Stimulated activated naive CD8-positive, alpha-beta T cell treated with anti-CD3 and anti-CD28 coated beads, Interleukin-15, amount 100 ng/mL, for 72 hours (primary cell): ENCODE measurements around the gene SLC34A1.

Experiments
- ATAC-seq: fragments of 150-1000 bp; cut with Tn5 transposase; 2 replicates; pipeline ENCODE4 v1.10.0; 2021; ENCODE audit warnings: mild to moderate bottlenecking, moderate library complexity
- DNase-seq, 2 donors: peaks; one replicate each; pipeline ENCODE4 v3.0.0; 2021 to 2022
- H3K27ac Mint-ChIP-seq, 2 donors: one replicate each; pipeline ENCODE4 v1.8.0; 2022; ENCODE audit warnings: mild to moderate bottlenecking in 2 of 2, mixed read lengths in 2 of 2, moderate library complexity in 2 of 2
- H3K27me3 Mint-ChIP-seq: one replicate; pipeline ENCODE4 v1.8.0; 2022; ENCODE audit warnings: mixed read lengths
- H3K4me1 Mint-ChIP-seq: one replicate; pipeline ENCODE4 v1.8.0; 2022; ENCODE audit warnings: mild to moderate bottlenecking, mixed read lengths
- H3K4me3 Mint-ChIP-seq, 2 donors: one replicate each; pipeline ENCODE4 v1.8.0; 2022; ENCODE audit warnings: mild to moderate bottlenecking in 2 of 2, mixed read lengths in 2 of 2, moderate library complexity in 1 of 2
- H3K9me3 Mint-ChIP-seq, 2 donors: one replicate each; pipeline ENCODE4 v1.8.0; 2022; ENCODE audit warnings: mixed read lengths in 2 of 2

Gene SLC34A1

DNA sequence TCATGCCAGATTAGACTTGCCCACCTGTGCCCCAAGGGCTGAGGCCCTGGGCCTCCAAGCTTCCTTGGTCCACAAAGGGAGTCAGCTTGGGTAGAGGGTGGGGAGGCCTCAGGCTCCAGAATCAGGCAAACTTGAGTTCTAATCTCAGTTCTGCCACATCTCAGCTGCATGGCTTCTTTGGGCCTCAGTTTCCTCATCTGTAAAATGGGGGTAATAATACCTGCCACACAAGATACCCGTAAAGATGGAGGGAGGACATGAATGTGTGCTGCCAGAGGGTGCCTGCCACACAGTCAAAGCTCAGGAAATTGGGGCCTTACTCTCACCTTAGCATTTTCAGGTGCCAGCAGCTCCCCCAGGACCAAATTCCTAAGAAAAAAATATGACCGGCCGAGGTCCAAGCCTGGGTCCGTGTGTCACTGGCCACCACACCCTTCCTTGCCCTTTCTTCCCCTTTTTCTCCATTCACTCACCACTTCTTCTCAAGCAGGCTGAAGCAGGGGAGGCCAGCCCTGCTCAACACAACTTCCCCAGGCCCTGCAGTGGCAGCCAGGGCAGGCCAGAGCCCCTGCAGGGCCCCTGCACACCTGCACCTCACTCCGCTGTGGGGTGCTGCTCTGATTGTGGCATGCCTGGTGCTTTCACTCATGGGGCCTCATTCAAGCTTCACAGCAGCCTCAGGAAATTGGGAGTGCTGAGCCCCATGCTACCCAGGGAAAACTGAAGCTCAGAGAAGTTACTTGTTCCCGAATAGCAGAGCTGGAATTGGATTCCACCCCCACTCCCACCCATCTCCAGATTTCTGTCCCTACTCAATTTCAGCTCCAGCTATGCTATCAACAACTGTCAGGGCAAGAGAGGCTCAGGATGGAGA is 22.6 kb upstream of the SLC34A1 start:
- ATAC-seq: peak; percentile 25
- Mint-ChIP-seq H3K27ac (peak overlapping the region in 1 of 2 donors; percentile 55), H3K4me3 (peak overlapping the region; percentile 74 to 89), H3K9me3 (no peaks in the 10 kb centered on the region), H3K4me1 (peaks cover 94% of the 10 kb centered on the region), H3K27me3 (no peaks in the 10 kb centered on the region)
- DNase-seq: peak in 1 of 2 donors; percentile 38

- Mint-ChIP-seq H3K4me3 (peak overlapping the region; percentile 74 to 89), H3K4me1 (peaks cover 92% of the 10 kb centered on the region), H3K9me3 (no peaks in the 10 kb centered on the region), H3K27me3 (no peaks in the 10 kb centered on the region), H3K27ac (peak overlapping the region in 1 of 2 donors; percentile 55)
- DNase-seq: no peak
- ATAC-seq: no peak
These were observed 22.0 kb upstream of the SLC34A1 start for GRCh38 chr5:177362292-177362609.

DNA sequence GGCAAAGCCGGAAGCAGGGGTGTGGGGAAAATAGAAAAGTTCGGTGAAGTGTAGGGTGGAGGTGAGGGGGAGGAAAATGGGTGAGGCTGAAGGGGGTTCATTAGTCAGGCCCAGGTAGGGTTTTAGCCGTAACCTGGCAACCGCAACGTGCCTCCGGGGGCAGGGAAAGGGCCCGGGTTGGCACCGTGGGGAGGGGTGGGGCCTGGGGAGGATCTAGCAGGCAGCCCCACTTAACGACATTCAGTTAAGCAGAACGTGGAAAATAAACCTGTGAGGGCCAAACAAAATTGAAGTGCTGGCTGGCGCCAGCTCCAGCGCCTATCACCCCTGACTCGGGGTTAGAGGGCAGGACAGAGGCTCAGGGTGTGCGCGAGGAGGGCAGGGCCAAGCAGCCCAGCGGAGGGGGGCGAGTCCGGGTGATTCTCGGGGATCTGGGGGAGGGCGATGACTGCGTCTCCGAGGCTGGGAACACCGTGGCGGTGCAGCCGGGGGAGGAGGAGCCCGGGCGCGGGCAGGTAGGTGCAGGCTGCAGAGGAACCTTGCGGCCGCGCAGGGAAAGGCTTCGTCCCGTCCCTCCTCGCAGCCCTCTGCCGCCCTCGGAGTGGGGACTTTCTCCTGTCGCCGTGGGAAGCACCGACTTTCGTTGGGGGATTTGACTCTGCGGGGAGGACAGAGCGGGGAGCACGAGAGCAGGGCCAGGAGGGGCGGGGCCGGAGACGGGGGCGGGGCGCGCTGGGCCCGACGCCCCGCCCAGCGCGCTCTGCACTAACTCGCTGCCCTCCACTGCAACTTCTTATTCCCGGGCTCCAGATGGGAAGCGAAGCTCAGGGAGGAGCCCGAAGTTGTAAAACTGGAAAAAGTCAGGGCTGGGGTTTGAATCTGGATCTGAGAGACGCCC is 21.4 kb upstream of the SLC34A1 start:
- peaks cover 87% of the 10 kb centered on the region for H3K4me1 Mint-ChIP-seq
- ATAC-seq (peak; percentile 81), DNase-seq (peak; percentile 72 to 85)
- H3K27me3 Mint-ChIP-seq: no peaks in the 10 kb centered on the region
- H3K27ac Mint-ChIP-seq: peak overlapping the region; percentile 55 to 81
- no peaks in the 10 kb centered on the region for H3K9me3 Mint-ChIP-seq
- peak overlapping the region; percentile 74 to 89 for H3K4me3 Mint-ChIP-seq

DNA sequence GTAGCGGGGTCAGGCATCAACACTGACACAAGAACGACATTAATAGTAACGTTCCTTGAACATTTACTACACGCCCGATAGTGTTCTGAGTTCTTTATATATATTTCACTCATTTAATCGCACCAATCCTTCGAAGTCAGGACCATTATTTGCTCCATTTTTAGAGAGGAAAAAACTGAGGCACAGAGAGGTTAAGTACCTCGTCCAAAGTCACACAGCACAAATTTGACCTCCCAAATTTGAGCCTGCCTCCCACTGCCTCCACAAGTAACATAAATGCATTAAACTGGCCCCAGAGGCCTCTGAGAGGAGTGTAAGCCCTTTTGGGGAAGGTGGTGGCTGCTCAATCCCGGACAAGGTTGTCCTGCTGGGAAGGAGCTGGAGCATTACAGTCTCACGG is 20.7 kb upstream of the SLC34A1 start:
- DNase-seq (no peak), ATAC-seq (no peak)
- no peak overlapping the region for H3K27ac Mint-ChIP-seq
- H3K4me3 Mint-ChIP-seq: peak overlapping the region; percentile 74 to 89
- H3K9me3 Mint-ChIP-seq: no peaks in the 10 kb centered on the region
- no peaks in the 10 kb centered on the region for H3K27me3 Mint-ChIP-seq
- peaks cover 91% of the 10 kb centered on the region for H3K4me1 Mint-ChIP-seq

DNA sequence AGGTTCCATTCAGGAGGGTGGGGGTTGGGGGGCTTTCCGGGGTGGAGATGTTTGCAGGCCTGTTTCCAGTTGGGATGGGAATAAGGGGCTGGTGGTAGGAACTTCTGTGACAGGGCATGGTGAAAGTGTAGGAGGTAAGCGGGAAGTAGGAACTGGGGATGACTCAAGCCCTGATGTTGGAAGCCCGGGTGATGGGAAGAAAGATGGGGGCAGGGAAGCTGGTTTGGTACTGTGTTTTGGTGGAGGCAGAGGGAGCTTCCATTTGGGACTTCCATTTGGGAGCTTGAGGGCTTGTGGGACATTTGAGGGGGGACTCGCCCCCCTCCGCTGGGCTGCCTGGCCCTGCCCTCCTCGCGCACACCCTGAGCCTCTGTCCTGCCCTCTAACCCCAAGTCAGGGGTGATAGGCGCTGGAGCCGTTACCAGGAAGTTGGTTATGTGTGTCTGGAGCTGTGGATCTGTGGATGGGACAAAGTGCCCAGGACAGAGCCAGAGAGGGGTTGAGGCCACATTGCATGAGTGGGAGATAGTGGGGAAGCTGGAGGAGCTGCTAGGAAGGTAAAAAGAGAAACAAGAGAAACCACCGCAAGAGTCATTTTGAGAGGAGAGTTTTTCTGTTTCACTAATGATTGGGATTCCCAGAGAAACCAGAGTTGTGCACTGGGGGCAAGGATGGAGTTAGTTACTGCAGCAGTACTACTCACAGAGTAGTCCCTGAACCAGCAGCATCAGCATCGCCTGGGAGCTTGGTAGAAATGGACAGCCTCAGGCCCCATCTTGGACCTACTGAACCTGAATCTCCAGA is 19.9 kb upstream of the SLC34A1 start:
- no peaks in the 10 kb centered on the region for H3K27me3 Mint-ChIP-seq
- DNase-seq (peak in 1 of 2 donors; percentile 57), ATAC-seq (peak; percentile 60)
- H3K4me3 Mint-ChIP-seq: peak overlapping the region; percentile 74 to 89
- H3K4me1 Mint-ChIP-seq: peaks cover 91% of the 10 kb centered on the region
- peak overlapping the region; percentile 84 to 88 for H3K27ac Mint-ChIP-seq
- H3K9me3 Mint-ChIP-seq: no peaks in the 10 kb centered on the region

DNA sequence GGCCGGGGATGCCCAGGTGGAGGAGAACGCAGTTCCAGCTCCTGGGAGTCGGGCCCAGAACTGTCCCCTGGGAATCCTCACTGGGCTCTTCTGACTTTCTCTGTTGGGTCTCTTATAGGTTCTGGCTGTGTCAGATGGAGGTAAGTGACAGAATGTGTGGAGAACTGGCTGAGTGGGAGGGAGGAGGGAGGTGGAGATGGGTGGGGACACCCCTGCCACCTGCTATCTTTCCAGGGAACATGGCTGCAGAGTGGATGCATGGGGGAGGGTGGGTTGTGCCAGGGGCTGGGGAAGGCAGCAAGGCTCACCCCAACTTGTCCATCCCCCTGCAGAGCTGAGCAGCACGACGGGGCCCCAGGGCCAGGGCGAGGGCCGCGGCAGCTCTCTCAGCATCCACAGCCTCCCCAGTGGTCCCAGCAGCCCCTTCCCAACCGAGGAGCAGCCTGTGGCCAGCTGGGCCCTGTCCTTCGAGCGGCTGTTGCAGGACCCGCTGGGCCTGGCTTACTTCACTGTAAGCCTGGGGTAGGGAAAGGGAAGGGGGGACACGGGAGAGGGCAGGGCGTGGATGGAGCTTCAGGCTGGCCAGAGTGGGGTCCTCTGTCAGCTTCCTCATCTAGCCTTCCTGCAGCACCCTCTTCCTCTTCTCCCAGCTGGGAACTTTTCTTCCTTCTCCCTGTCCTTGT is 18.2 kb upstream of the SLC34A1 start:
- Mint-ChIP-seq H3K4me1 (peaks cover 87% of the 10 kb centered on the region), H3K4me3 (no peak overlapping the region), H3K9me3 (no peaks in the 10 kb centered on the region), H3K27ac (no peak overlapping the region), H3K27me3 (no peaks in the 10 kb centered on the region)
- ATAC-seq (no peak), DNase-seq (no peak)

- Mint-ChIP-seq H3K4me3 (no peak overlapping the region), H3K27me3 (no peaks in the 10 kb centered on the region), H3K27ac (no peak overlapping the region), H3K4me1 (peaks cover 86% of the 10 kb centered on the region), H3K9me3 (no peaks in the 10 kb centered on the region)
- no peak for DNase-seq
- no peak for ATAC-seq
These were observed 17.5 kb upstream of the SLC34A1 start for GRCh38 chr5:177366528-177367322.

DNA sequence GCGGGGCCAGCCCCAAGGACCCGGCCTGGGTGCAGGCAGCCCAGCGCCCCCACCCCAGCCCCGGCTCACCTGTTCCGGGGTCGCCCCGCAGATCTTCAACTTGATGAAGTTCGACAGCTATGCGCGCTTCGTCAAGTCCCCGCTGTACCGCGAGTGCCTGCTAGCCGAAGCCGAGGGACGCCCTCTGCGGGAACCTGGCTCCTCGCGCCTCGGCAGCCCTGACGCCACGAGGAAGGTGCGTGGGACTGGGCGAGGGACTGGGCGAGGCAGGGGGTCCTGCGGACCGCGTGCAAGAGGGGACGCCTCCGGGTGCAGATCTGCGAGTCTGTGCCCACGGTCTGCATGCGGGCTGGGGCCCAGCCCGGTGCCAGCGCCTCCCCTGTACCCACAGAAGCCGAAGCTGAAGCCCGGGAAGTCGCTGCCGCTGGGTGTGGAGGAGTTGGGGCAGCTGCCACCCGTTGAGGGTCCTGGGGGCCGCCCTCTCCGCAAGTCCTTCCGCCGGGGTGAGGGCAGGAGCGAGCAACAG is 16.8 kb upstream of the SLC34A1 start:
- H3K9me3 Mint-ChIP-seq: no peaks in the 10 kb centered on the region
- H3K4me3 Mint-ChIP-seq: no peak overlapping the region
- no peak for DNase-seq
- H3K27ac Mint-ChIP-seq: no peak overlapping the region
- H3K4me1 Mint-ChIP-seq: peaks cover 86% of the 10 kb centered on the region
- no peak for ATAC-seq
- H3K27me3 Mint-ChIP-seq: no peaks in the 10 kb centered on the region

- H3K27ac Mint-ChIP-seq: no peak overlapping the region
- no peaks in the 10 kb centered on the region for H3K27me3 Mint-ChIP-seq
- no peaks in the 10 kb centered on the region for H3K9me3 Mint-ChIP-seq
- ATAC-seq (no peak), DNase-seq (no peak)
- H3K4me3 Mint-ChIP-seq: no peak overlapping the region
- peaks cover 86% of the 10 kb centered on the region for H3K4me1 Mint-ChIP-seq
These were observed 16.0 kb upstream of the SLC34A1 start for GRCh38 chr5:177367981-177368868.

DNA sequence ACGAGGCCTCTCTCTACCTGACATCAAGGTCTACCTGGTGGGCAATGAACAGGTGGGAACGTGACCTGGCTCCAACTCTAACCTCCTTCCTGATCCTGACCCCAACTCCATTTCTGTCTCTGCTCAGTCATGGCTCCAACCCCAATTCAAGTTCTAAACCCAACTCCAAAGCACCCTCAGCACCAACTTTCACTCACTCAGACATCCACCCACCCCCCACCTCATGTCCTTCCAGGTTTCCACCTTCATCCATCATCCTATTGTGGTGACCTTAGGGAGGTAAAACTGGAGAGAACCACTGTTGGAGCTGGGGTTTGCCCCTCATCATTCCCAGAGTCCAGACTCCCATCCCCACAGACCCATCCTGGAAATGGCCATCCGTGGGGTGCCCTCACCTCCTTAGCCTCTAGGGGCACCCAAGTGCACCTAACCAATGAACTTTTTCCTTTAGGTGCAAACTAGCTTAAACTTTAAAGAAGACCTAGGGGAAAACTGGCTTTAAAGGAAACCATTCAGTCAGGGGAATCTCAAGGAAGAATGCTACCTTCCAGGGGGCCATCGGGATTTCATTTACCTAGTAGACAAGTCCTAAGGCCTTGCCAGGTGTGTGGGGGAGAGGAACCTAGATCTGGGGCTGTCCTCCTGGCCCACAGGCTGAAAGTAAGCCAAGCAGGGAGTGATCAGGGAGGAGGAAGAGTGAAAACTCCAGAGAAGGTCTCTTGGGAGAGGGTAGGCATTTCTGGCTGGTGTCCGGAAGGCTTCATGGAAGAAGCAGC is 15.2 kb upstream of the SLC34A1 start:
- no peak for DNase-seq
- no peaks in the 10 kb centered on the region for H3K27me3 Mint-ChIP-seq
- peaks cover 86% of the 10 kb centered on the region for H3K4me1 Mint-ChIP-seq
- no peaks in the 10 kb centered on the region for H3K9me3 Mint-ChIP-seq
- H3K27ac Mint-ChIP-seq: peak overlapping the region in 1 of 2 donors; percentile 83
- no peak overlapping the region for H3K4me3 Mint-ChIP-seq
- no peak for ATAC-seq

DNA sequence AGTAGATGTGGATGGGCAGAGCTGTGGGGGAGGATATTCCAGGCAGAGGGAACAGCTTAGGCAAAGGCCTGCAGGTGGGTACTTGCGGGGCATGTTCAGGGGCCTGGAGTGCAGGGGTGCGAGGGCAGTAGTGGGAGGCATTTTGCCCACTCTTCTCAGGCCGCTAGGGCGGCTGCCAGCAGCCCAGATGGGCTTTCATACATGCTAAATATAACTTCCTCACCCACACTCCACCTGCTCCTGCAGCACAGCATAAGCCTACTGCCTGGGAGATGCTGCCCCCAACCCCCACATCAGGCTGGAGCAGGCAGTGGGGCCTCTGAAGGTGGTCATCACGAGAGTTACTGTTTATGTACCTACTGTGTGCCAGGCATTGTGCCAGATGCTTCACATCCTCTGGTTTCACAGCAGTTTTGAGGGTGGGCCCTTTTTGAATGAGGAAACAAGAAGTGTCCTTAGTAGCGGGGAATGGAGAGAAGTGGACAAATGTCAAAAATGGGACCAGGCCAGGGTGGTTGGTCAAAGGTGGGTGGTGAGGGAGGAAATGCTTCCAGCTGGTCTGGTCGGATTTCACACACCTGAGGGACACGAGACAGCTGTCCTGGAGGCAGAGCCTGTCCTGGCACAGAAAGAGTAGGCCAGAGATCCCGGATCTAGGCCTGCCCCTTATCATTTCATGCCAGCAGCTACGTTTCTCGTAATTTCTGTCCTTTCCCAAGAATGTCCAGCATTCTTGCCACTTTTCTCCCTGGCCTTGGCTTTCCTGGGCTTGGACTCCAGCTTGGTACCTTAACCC is 14.4 kb upstream of the SLC34A1 start:
- no peak for ATAC-seq
- Mint-ChIP-seq H3K27me3 (no peaks in the 10 kb centered on the region), H3K27ac (peak overlapping the region in 1 of 2 donors; percentile 26), H3K9me3 (no peaks in the 10 kb centered on the region), H3K4me3 (no peak overlapping the region), H3K4me1 (peaks cover 86% of the 10 kb centered on the region)
- DNase-seq: no peak

- H3K4me1 Mint-ChIP-seq: peaks cover 85% of the 10 kb centered on the region
- H3K27ac Mint-ChIP-seq: peak overlapping the region in 1 of 2 donors; percentile 83
- peak; percentile 75 for ATAC-seq
- H3K4me3 Mint-ChIP-seq: peak overlapping the region; percentile 56 to 86
- no peaks in the 10 kb centered on the region for H3K27me3 Mint-ChIP-seq
- peak; percentile 66 to 74 for DNase-seq
- no peaks in the 10 kb centered on the region for H3K9me3 Mint-ChIP-seq
These were observed 13.6 kb upstream of the SLC34A1 start for GRCh38 chr5:177370488-177371119.
